Activated CD8-positive, alpha-beta T cell treated with anti-CD3 and anti-CD28 coated beads, Interleukin-2, amount 10 ng/mL, durations not matched to agents 7 days and 5 days (primary cell): Measurements from ENCODE around the gene SLC51B. TPM values are rescaled to one million over a fixed set of nuclear protein-coding genes. Genes with fewer than 3 reads are reported as not detected.
"Not testable (repeated sequence)": the region's sequence is repeated elsewhere in the genome, so short reads cannot be mapped to it uniquely, and the experiment has no call there.

Experiments used
- ATAC-seq: fragments of 150-1000 bp; cut with Tn5 transposase; one replicate; pipeline ENCODE4 v1.10.0; 2021; ENCODE audit warnings: moderate library complexity
- CTCF ChIA-PET: fragments of 350-600 bp; sonication (Branson Sonifier 250); formaldehyde crosslinking; loops from one replicate; lab custom pipeline; 2021; ENCODE audit warnings: antibody characterized with exemption; lab: Charles Lee
- POLR2A ChIA-PET: fragments of 350-600 bp; sonication (Branson Sonifier 250); formaldehyde crosslinking; loops from one replicate; lab custom pipeline; 2021; ENCODE audit warnings: antibody characterized with exemption; lab: Charles Lee
- DNase-seq: peaks from one replicate; pipeline ENCODE4 v3.0.0-alpha.2; 2020
- H3K27ac Mint-ChIP-seq: one replicate; pipeline ENCODE4 v1.8.0; 2021; ENCODE audit warnings: mild to moderate bottlenecking, mixed read lengths
- H3K27me3 Mint-ChIP-seq: one replicate; pipeline ENCODE4 v1.8.0; 2021; ENCODE audit warnings: low read depth, mixed read lengths
- H3K36me3 Mint-ChIP-seq: one replicate; pipeline ENCODE4 v1.8.0; 2021; ENCODE audit warnings: low read depth, mixed read lengths
- H3K4me1 Mint-ChIP-seq: one replicate; pipeline ENCODE4 v1.8.0; 2021; ENCODE audit warnings: low read depth, mixed read lengths
- H3K4me3 Mint-ChIP-seq: one replicate; pipeline ENCODE4 v1.8.0; 2021; ENCODE audit warnings: mild to moderate bottlenecking, mixed read lengths
- H3K9me3 Mint-ChIP-seq: one replicate; pipeline ENCODE4 v1.8.0; 2022; ENCODE audit warnings: mixed read lengths; ENCODE audit not compliant: insufficient read depth
- total RNA-seq, 2 experiments: library from RNA; stranded (reverse); gene quantifications; one replicate each; pipeline ENCODE4 v1.2.3, GENCODE V29; 2021

SLC51B gene
- total RNA-seq, 2 experiments from 2014 or later = not detected

- no peaks in the 10 kb centered on the region for H3K9me3 Mint-ChIP-seq
- ChIA-PET CTCF (interaction anchor here (1.3 to 1.8 kb wide), 2 partner anchors 42 to 256 kb away, joined by 5 to 6 read pairs; no protein-coding TSS in a partner anchor), POLR2A (interaction anchor here (0.8 kb wide), 1 partner anchor 14 kb away, joined by 3 read pairs; no protein-coding TSS in a partner anchor)
- no peaks in the 10 kb centered on the region for H3K4me1 Mint-ChIP-seq
- no peak overlapping the region for H3K4me3 Mint-ChIP-seq
- no peak overlapping the region for H3K27ac Mint-ChIP-seq
- ATAC-seq = no peak
- H3K36me3 Mint-ChIP-seq = no peaks in the 10 kb centered on the region
- no peak for DNase-seq
- H3K27me3 Mint-ChIP-seq = peaks cover 3% of the 10 kb centered on the region
These were observed 3.4 kb upstream of the SLC51B start for GRCh38 chr15:65041787-65042186.

GRCh38 chr15:65042776-65043327 lies 2.3 kb upstream of the SLC51B start:
- DNase-seq (no peak), ATAC-seq (no peak)
- H3K4me1 Mint-ChIP-seq = no peaks in the 10 kb centered on the region
- POLR2A ChIA-PET = interaction anchor here (1.1 kb wide), 1 partner anchor 257 kb away, joined by 4 read pairs; no protein-coding TSS in a partner anchor
- H3K9me3 Mint-ChIP-seq = no peaks in the 10 kb centered on the region
- H3K4me3 Mint-ChIP-seq = no peak overlapping the region
- CTCF ChIA-PET = interaction anchor here (1.0 to 3.2 kb wide), 8 partner anchors 9 to 255 kb away, joined by 3 to 23 read pairs (median 5); partner anchors contain the start of gene CLPX
- peaks cover 3% of the 10 kb centered on the region for H3K27me3 Mint-ChIP-seq
- no peaks in the 10 kb centered on the region for H3K36me3 Mint-ChIP-seq
- H3K27ac Mint-ChIP-seq = no peak overlapping the region

- H3K27ac Mint-ChIP-seq, H3K36me3 Mint-ChIP-seq, H3K27me3 Mint-ChIP-seq, DNase-seq, H3K4me3 Mint-ChIP-seq, ATAC-seq, H3K9me3 Mint-ChIP-seq, H3K4me1 Mint-ChIP-seq, POLR2A ChIA-PET: not testable (repeated sequence)
- CTCF ChIA-PET = interaction anchor here (3.2 kb wide), 1 partner anchor 10 kb away, joined by 23 read pairs; no protein-coding TSS in a partner anchor
These were observed 969 bp upstream of the SLC51B start for GRCh38 chr15:65044218-65044617.

GRCh38 chr15:65048241-65048640 lies 3.1 kb downstream of the SLC51B start:
- Mint-ChIP-seq H3K27ac (no peak overlapping the region), H3K27me3 (peaks cover 8% of the 10 kb centered on the region), H3K4me1 (peaks cover 15% of the 10 kb centered on the region), H3K4me3 (no peak overlapping the region), H3K9me3 (no peaks in the 10 kb centered on the region), H3K36me3 (no peaks in the 10 kb centered on the region)
- no peak for ATAC-seq
- CTCF ChIA-PET = interaction anchor here (0.7 to 1.6 kb wide), 2 partner anchors 15 to 26 kb away, joined by 3 to 6 read pairs; no protein-coding TSS in a partner anchor
- no peak for DNase-seq
- POLR2A ChIA-PET = no interaction called here

GRCh38 chr15:65049418-65049840 lies 4.2 kb downstream of the SLC51B start:
- peaks cover 8% of the 10 kb centered on the region for H3K27me3 Mint-ChIP-seq
- peak overlapping the region; percentile 46 for H3K4me3 Mint-ChIP-seq
- peak; percentile 97 for ATAC-seq
- no peak overlapping the region for H3K27ac Mint-ChIP-seq
- no peaks in the 10 kb centered on the region for H3K9me3 Mint-ChIP-seq
- no peaks in the 10 kb centered on the region for H3K36me3 Mint-ChIP-seq
- CTCF ChIA-PET = no interaction called here
- peaks cover 15% of the 10 kb centered on the region for H3K4me1 Mint-ChIP-seq
- peak; percentile 86 for DNase-seq
- POLR2A ChIA-PET = no interaction called here

GRCh38 chr15:65050270-65050669 lies 5.1 kb downstream of the SLC51B start:
- H3K27me3 Mint-ChIP-seq = peaks cover 8% of the 10 kb centered on the region
- no peaks in the 10 kb centered on the region for H3K36me3 Mint-ChIP-seq
- no peaks in the 10 kb centered on the region for H3K9me3 Mint-ChIP-seq
- H3K4me3 Mint-ChIP-seq = no peak overlapping the region
- DNase-seq (no peak), ATAC-seq (no peak)
- ChIA-PET CTCF (interaction anchor here (0.9 kb wide), 1 partner anchor 9 kb away, joined by 3 read pairs; no protein-coding TSS in a partner anchor), POLR2A (no interaction called here)
- H3K4me1 Mint-ChIP-seq = peaks cover 21% of the 10 kb centered on the region
- no peak overlapping the region for H3K27ac Mint-ChIP-seq

GRCh38 chr15:65051266-65051665 lies 6.1 kb downstream of the SLC51B start:
- Mint-ChIP-seq H3K4me1 (peaks cover 30% of the 10 kb centered on the region), H3K27me3 (peaks cover 8% of the 10 kb centered on the region), H3K4me3 (no peak overlapping the region), H3K9me3 (no peaks in the 10 kb centered on the region), H3K27ac (no peak overlapping the region), H3K36me3 (no peaks in the 10 kb centered on the region)
- DNase-seq (no peak), ATAC-seq (no peak)
- ChIA-PET CTCF (interaction anchor here (0.8 to 1.6 kb wide), 2 partner anchors 27 to 50 kb away, joined by 3 read pairs; no protein-coding TSS in a partner anchor), POLR2A (no interaction called here)

GRCh38 chr15:65052956-65053355 lies 7.8 kb downstream of the SLC51B start:
- peaks cover 30% of the 10 kb centered on the region for H3K4me1 Mint-ChIP-seq
- H3K36me3 Mint-ChIP-seq = no peaks in the 10 kb centered on the region
- DNase-seq (no peak), ATAC-seq (no peak)
- POLR2A ChIA-PET = interaction anchor here (0.6 to 1.0 kb wide), 2 partner anchors 41 to 252 kb away, joined by 4 to 5 read pairs; partner anchors contain the start of gene RNU5B-1
- H3K9me3 Mint-ChIP-seq = no peaks in the 10 kb centered on the region
- CTCF ChIA-PET = interaction anchor here (0.9 to 5.0 kb wide), 6 partner anchors 10 to 244 kb away, joined by 3 to 37 read pairs (median 4); no protein-coding TSS in a partner anchor
- H3K4me3 Mint-ChIP-seq = no peak overlapping the region
- peaks cover 5% of the 10 kb centered on the region for H3K27me3 Mint-ChIP-seq
- H3K27ac Mint-ChIP-seq = no peak overlapping the region

- peak; percentile 66 for ATAC-seq
- no peaks in the 10 kb centered on the region for H3K9me3 Mint-ChIP-seq
- no peak overlapping the region for H3K4me3 Mint-ChIP-seq
- CTCF ChIA-PET = interaction anchor here (0.8 to 5.0 kb wide), 15 partner anchors 9 to 246 kb away, joined by 3 to 37 read pairs (median 6); partner anchors contain the start of gene KBTBD13
- no peak overlapping the region for H3K27ac Mint-ChIP-seq
- H3K27me3 Mint-ChIP-seq = peaks cover 5% of the 10 kb centered on the region
- POLR2A ChIA-PET = no interaction called here
- peaks cover 23% of the 10 kb centered on the region for H3K4me1 Mint-ChIP-seq
- DNase-seq = peak; percentile 77
- H3K36me3 Mint-ChIP-seq = no peaks in the 10 kb centered on the region
These were observed 9.4 kb downstream of the SLC51B start for GRCh38 chr15:65054333-65055200.

GRCh38 chr15:65055201-65055870 lies 10.1 kb downstream of the SLC51B start:
- ATAC-seq = peak; percentile 42
- CTCF ChIA-PET = interaction anchor here (0.6 to 5.0 kb wide), 15 partner anchors 11 to 245 kb away, joined by 3 to 37 read pairs (median 5); partner anchors contain the start of gene KBTBD13
- Mint-ChIP-seq H3K4me3 (no peak overlapping the region), H3K36me3 (no peaks in the 10 kb centered on the region), H3K4me1 (peaks cover 16% of the 10 kb centered on the region), H3K9me3 (no peaks in the 10 kb centered on the region), H3K27me3 (peaks cover 5% of the 10 kb centered on the region), H3K27ac (no peak overlapping the region)
- DNase-seq = peak; percentile 45
- POLR2A ChIA-PET = interaction anchor here (0.8 to 2.1 kb wide), 3 partner anchors 13 to 249 kb away, joined by 3 to 10 read pairs (median 4); partner anchors contain the start of gene RNU5B-1

- ATAC-seq (no peak), DNase-seq (no peak)
- Mint-ChIP-seq H3K4me1 (peaks cover 15% of the 10 kb centered on the region), H3K4me3 (no peak overlapping the region), H3K27me3 (peaks cover 5% of the 10 kb centered on the region), H3K9me3 (no peaks in the 10 kb centered on the region), H3K27ac (no peak overlapping the region), H3K36me3 (no peaks in the 10 kb centered on the region)
- POLR2A ChIA-PET = interaction anchor here (1.0 to 2.1 kb wide), 2 partner anchors 14 to 249 kb away, joined by 3 to 10 read pairs; partner anchors contain the start of gene RNU5B-1
- CTCF ChIA-PET = interaction anchor here (0.8 to 5.0 kb wide), 14 partner anchors 10 to 242 kb away, joined by 3 to 37 read pairs (median 4); partner anchors contain the start of gene KBTBD13
These were observed 10.9 kb downstream of the SLC51B start for GRCh38 chr15:65056106-65056505.
